ENCODE data around the gene KLRF1.

GRCh38 chr12:9782547-9783382 is 44.5 kb upstream of the KLRF1 start:
- TF ChIP-seq POLR2A (IDR thresholded peaks at IDR 0.05), result no peak
- TF ChIP-seq, protein P1, sequence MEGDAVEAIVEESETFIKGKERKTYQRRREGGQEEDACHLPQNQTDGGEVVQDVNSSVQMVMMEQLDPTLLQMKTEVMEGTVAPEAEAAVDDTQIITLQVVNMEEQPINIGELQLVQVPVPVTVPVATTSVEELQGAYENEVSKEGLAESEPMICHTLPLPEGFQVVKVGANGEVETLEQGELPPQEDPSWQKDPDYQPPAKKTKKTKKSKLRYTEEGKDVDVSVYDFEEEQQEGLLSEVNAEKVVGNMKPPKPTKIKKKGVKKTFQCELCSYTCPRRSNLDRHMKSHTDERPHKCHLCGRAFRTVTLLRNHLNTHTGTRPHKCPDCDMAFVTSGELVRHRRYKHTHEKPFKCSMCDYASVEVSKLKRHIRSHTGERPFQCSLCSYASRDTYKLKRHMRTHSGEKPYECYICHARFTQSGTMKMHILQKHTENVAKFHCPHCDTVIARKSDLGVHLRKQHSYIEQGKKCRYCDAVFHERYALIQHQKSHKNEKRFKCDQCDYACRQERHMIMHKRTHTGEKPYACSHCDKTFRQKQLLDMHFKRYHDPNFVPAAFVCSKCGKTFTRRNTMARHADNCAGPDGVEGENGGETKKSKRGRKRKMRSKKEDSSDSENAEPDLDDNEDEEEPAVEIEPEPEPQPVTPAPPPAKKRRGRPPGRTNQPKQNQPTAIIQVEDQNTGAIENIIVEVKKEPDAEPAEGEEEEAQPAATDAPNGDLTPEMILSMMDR (IDR thresholded peaks at IDR 0.05), result no peak

Measured in lower leg skin (tissue), 3 donors.